Activated naive CD8-positive, alpha-beta T cell treated with anti-CD3 and anti-CD28 coated beads for 36 hours (primary cell): ENCODE data around the gene GFM1. TPM values are rescaled to one million over a fixed set of nuclear protein-coding genes. Genes with fewer than 3 reads are reported as not detected.

Source experiments
- DNase-seq: peaks from one replicate; pipeline ENCODE4 v3.0.0; 2021
- H3K27ac Mint-ChIP-seq: one replicate; pipeline ENCODE4 v1.8.0; 2022; ENCODE audit warnings: mild to moderate bottlenecking, moderate library complexity, mixed read lengths
- H3K27me3 Mint-ChIP-seq: one replicate; pipeline ENCODE4 v1.8.0; 2022; ENCODE audit warnings: mild to moderate bottlenecking, mixed read lengths
- H3K36me3 Mint-ChIP-seq: one replicate; pipeline ENCODE4 v1.8.0; 2021; ENCODE audit warnings: mild to moderate bottlenecking, mixed read lengths
- H3K4me1 Mint-ChIP-seq: one replicate; pipeline ENCODE4 v1.8.0; 2021; ENCODE audit warnings: mixed read lengths
- H3K4me3 Mint-ChIP-seq: one replicate; pipeline ENCODE4 v1.8.0; 2022; ENCODE audit warnings: mild to moderate bottlenecking, moderate library complexity, mixed read lengths
- H3K9me3 Mint-ChIP-seq: one replicate; pipeline ENCODE4 v1.8.0; 2022; ENCODE audit warnings: mixed read lengths
- total RNA-seq, 2 experiments: library from RNA; stranded (reverse); gene quantifications; one replicate each; pipeline ENCODE4 v1.2.3, GENCODE V29; 2021

The GFM1 gene
- total RNA-seq, 2 experiments from 2014 or later: 82.8 to 89.3 TPM

DNA sequence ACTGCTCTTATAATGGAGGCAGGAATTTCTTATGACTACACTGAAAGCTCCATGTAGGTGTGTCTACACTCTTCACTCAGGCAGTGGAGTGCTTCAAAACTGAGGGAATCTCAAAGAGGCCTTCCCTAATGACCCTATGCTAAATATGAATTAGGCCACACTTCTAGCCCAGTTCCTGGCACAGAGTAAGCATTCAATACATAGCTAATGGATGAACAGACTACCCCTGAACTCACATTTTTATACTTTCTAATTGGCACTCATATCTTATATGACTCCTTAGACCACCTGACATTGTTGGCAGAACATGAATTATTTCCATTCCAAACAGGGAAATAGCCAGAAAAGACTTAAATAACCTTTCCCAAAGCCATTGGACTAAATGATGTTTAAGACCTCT lies 84.5 kb downstream of the GFM1 start:
- Mint-ChIP-seq H3K36me3 (peaks cover 4% of the 10 kb centered on the region), H3K4me3 (no peak overlapping the region), H3K4me1 (peaks cover 16% of the 10 kb centered on the region), H3K27ac (no peak overlapping the region), H3K9me3 (no peaks in the 10 kb centered on the region), H3K27me3 (peaks cover 4% of the 10 kb centered on the region)
- no peak for DNase-seq

GRCh38 chr3:158731486-158731885 lies 87.2 kb downstream of the GFM1 start:
- Mint-ChIP-seq H3K27me3 (peaks cover 4% of the 10 kb centered on the region), H3K4me3 (peak overlapping the region; percentile 22), H3K36me3 (peaks cover 11% of the 10 kb centered on the region), H3K4me1 (peaks cover 11% of the 10 kb centered on the region), H3K9me3 (peaks cover 6% of the 10 kb centered on the region), H3K27ac (no peak overlapping the region)
- DNase-seq: no peak

DNA sequence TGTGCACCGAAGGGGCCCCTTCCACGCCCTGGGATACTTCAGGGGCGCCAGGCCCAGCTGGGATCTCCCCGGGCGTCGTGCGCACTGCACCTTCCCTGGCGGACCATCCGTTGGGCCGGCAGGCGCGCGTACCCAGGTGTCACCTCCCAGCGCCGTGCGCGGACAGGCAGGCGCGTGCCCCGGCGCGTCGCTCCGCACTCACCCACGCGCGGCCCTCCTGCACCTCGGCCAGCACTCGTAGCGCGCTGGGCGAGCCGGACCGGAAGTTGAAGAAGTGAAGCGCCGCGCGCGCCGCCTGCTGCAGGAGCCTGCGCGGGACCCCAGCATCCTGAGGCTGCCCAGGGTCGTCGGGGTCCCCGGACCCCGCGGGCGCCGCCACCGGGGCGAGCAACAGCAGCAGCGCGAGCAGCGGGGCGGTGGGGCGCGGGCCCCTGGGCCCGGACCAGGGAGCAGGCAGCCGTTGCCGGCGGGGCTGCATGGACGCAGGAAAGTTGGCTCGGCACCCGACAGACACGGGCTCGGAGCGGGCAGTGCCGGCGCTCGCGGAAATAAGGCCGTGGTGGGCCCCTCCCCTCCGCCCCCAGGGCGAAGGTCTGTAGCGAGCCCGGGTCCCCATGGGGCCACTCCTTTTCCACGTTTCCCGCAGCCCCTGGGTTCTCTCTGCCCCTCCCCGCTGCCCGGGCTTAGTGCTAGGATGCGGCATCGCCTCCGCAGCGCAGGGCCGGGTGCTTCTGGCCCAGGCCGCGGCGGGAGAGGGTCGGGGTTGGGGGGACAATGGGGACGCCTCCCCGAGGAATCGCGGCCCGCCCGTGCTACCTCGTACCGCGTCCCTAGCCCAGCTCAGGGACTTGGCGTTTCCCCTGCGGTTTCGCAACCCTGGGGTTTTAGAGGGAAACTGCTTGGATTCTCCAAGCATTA lies 87.9 kb downstream of the GFM1 start, which contains the start of gene RARRES1:
TSS of gene RARRES1 (minus strand) at position 520 of the 918 bp plus-strand sequence. CDS start at position 478, 42 bp downstream.
- Mint-ChIP-seq H3K9me3 (peaks cover 6% of the 10 kb centered on the region), H3K4me3 (peak within 1 kb of the TSS; percentile 22), H3K27me3 (peaks cover 4% of the 10 kb centered on the region), H3K36me3 (peaks cover 11% of the 10 kb centered on the region), H3K27ac (no peak within 1 kb of the TSS), H3K4me1 (peaks cover 11% of the 10 kb centered on the region)
- peak; percentile 59 for DNase-seq

GRCh38 chr3:158732856-158733200 lies 88.5 kb downstream of the GFM1 start:
- no peak overlapping the region for H3K27ac Mint-ChIP-seq
- H3K4me1 Mint-ChIP-seq: peaks cover 8% of the 10 kb centered on the region
- peaks cover 11% of the 10 kb centered on the region for H3K36me3 Mint-ChIP-seq
- H3K9me3 Mint-ChIP-seq: peaks cover 6% of the 10 kb centered on the region
- H3K4me3 Mint-ChIP-seq: no peak overlapping the region
- no peak for DNase-seq
- peaks cover 4% of the 10 kb centered on the region for H3K27me3 Mint-ChIP-seq

DNA sequence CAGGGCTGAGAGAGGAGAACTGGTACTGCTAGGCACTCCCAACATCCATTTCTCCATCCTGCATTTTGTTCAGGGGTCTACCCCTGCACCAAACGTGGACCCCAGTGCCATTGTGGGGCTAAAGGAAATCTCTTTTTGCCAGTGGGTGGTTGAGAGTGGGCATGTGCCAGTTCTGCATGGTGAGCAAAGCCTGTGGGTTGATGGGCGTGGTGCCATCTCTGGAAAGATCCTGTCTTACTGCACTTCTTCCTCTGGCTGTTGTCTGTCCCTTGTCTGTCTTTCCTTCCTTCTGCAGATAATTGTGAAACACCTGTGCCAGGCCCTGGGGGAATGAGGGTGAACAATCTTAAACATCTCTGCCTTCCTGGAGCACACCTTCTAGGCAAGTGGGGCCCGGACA lies 89.3 kb downstream of the GFM1 start:
- Mint-ChIP-seq H3K4me3 (no peak overlapping the region), H3K27me3 (peaks cover 4% of the 10 kb centered on the region), H3K4me1 (peaks cover 4% of the 10 kb centered on the region), H3K9me3 (peaks cover 6% of the 10 kb centered on the region), H3K36me3 (peaks cover 11% of the 10 kb centered on the region), H3K27ac (no peak overlapping the region)
- DNase-seq: no peak

- DNase-seq: no peak
- H3K36me3 Mint-ChIP-seq: peaks cover 10% of the 10 kb centered on the region
- H3K27me3 Mint-ChIP-seq: peaks cover 4% of the 10 kb centered on the region
- H3K4me3 Mint-ChIP-seq: no peak overlapping the region
- H3K9me3 Mint-ChIP-seq: peaks cover 6% of the 10 kb centered on the region
- peaks cover 4% of the 10 kb centered on the region for H3K4me1 Mint-ChIP-seq
- no peak overlapping the region for H3K27ac Mint-ChIP-seq
Observed at GRCh38 chr3:158735296-158736033, 91.1 kb downstream of the GFM1 start.

- H3K4me1 Mint-ChIP-seq: peaks cover 12% of the 10 kb centered on the region
- no peak overlapping the region for H3K4me3 Mint-ChIP-seq
- H3K27ac Mint-ChIP-seq: no peak overlapping the region
- DNase-seq: no peak
- no peaks in the 10 kb centered on the region for H3K27me3 Mint-ChIP-seq
- peaks cover 6% of the 10 kb centered on the region for H3K9me3 Mint-ChIP-seq
- peaks cover 12% of the 10 kb centered on the region for H3K36me3 Mint-ChIP-seq
Observed at GRCh38 chr3:158737410-158737809, 93.1 kb downstream of the GFM1 start.

GRCh38 chr3:158737976-158738615 lies 93.8 kb downstream of the GFM1 start:
- H3K4me1 Mint-ChIP-seq: peaks cover 16% of the 10 kb centered on the region
- H3K27ac Mint-ChIP-seq: no peak overlapping the region
- no peaks in the 10 kb centered on the region for H3K27me3 Mint-ChIP-seq
- peaks cover 12% of the 10 kb centered on the region for H3K36me3 Mint-ChIP-seq
- DNase-seq: no peak
- no peak overlapping the region for H3K4me3 Mint-ChIP-seq
- H3K9me3 Mint-ChIP-seq: peaks cover 6% of the 10 kb centered on the region

GRCh38 chr3:158738653-158739052 lies 94.3 kb downstream of the GFM1 start:
- H3K36me3 Mint-ChIP-seq: peaks cover 14% of the 10 kb centered on the region
- H3K4me1 Mint-ChIP-seq: peaks cover 16% of the 10 kb centered on the region
- no peak for DNase-seq
- H3K27ac Mint-ChIP-seq: no peak overlapping the region
- H3K9me3 Mint-ChIP-seq: peaks cover 6% of the 10 kb centered on the region
- H3K27me3 Mint-ChIP-seq: no peaks in the 10 kb centered on the region
- no peak overlapping the region for H3K4me3 Mint-ChIP-seq

DNA sequence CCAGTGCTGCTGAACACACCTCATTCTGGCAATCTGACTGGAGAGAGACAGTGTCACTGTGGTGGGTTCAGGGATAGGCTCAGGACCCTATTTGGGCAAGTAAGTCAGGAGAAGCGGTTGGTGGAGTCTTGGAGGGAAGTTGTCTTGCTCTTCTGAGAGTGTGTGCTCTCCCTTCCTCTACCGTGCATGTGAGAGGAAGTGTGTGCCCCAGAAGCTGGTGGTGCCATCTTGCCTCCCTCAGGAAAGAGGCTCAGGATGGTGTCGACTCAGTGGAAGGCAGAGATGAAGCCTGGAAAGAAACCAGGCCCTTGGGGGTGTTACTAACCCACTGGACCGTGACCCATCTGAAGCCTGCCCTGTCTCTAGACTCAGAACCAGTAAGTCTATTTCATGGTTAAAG lies 94.8 kb downstream of the GFM1 start:
- Mint-ChIP-seq H3K4me1 (peaks cover 16% of the 10 kb centered on the region), H3K4me3 (no peak overlapping the region), H3K36me3 (peaks cover 14% of the 10 kb centered on the region), H3K27me3 (no peaks in the 10 kb centered on the region), H3K27ac (no peak overlapping the region), H3K9me3 (peaks cover 6% of the 10 kb centered on the region)
- no peak for DNase-seq

DNA sequence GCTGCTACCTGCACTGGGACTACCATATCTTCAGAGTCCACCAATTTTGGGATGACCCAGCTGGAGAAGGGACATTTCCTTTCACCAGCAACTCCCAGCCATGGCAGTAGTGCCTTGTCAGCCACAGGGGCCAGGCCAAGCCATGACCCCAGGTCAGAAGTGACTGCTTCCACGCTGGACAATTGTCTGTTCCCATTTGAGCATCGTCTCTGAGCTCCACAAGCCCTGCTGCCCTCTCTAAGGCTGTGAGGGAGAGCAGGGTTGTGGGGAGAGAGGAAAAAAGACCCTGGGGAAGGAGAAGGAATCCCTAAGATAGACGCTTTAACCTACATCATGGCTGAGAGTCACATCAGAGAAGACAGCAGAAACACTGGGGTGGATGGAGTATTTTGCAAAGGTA lies 95.3 kb downstream of the GFM1 start:
- DNase-seq: no peak
- peaks cover 5% of the 10 kb centered on the region for H3K9me3 Mint-ChIP-seq
- peaks cover 16% of the 10 kb centered on the region for H3K4me1 Mint-ChIP-seq
- peaks cover 13% of the 10 kb centered on the region for H3K36me3 Mint-ChIP-seq
- H3K27me3 Mint-ChIP-seq: no peaks in the 10 kb centered on the region
- no peak overlapping the region for H3K27ac Mint-ChIP-seq
- H3K4me3 Mint-ChIP-seq: no peak overlapping the region

Other genes with a start within 250 kb of the GFM1 start
- gene MLF1, start 73.3 kb upstream of the GFM1 start, total RNA-seq: under 1 TPM; 0.80 to 0.89 TPM
- gene LXN, start 28.1 kb downstream of the GFM1 start, total RNA-seq: 1 to 10 TPM; 7.6 to 8.2 TPM
- gene RARRES1, start 87.9 kb downstream of the GFM1 start, total RNA-seq: not detected
- 10 to 100 TPM; 17.0 to 18.5 TPM for gene MFSD1, start 157.5 kb downstream of the GFM1 start, total RNA-seq